Stimulated activated memory B cell treated with anti-CD40 and anti-IgM and Interleukin-4, amounts not matched to agents 10 μg/mL and 1 μg/mL and 100 μg/mL, for 72 hours (primary cell): Measurements from ENCODE around the gene KRT16.
"Not testable (repeated sequence)": the region's sequence is repeated elsewhere in the genome, so short reads cannot be mapped to it uniquely, and the experiment has no call there.

Experiments used
- ATAC-seq: fragments of 150-1000 bp; cut with Tn5 transposase; 2 replicates; pipeline ENCODE4 v1.10.0; 2021
- H3K27ac Mint-ChIP-seq: one replicate; pipeline ENCODE4 v1.8.0; 2022; ENCODE audit warnings: mild to moderate bottlenecking, mixed read lengths
- H3K27me3 Mint-ChIP-seq: one replicate; pipeline ENCODE4 v1.8.0; 2022; ENCODE audit warnings: mixed read lengths
- H3K36me3 Mint-ChIP-seq: one replicate; pipeline ENCODE4 v1.8.0; 2022; ENCODE audit warnings: mixed read lengths
- H3K4me1 Mint-ChIP-seq: one replicate; pipeline ENCODE4 v1.8.0; 2022; ENCODE audit warnings: mixed read lengths
- H3K4me3 Mint-ChIP-seq: one replicate; pipeline ENCODE4 v1.8.0; 2022; ENCODE audit warnings: mild to moderate bottlenecking, moderate library complexity, mixed read lengths
- H3K9me3 Mint-ChIP-seq: one replicate; pipeline ENCODE4 v1.8.0; 2022; ENCODE audit warnings: mixed read lengths

KRT16 gene

DNA sequence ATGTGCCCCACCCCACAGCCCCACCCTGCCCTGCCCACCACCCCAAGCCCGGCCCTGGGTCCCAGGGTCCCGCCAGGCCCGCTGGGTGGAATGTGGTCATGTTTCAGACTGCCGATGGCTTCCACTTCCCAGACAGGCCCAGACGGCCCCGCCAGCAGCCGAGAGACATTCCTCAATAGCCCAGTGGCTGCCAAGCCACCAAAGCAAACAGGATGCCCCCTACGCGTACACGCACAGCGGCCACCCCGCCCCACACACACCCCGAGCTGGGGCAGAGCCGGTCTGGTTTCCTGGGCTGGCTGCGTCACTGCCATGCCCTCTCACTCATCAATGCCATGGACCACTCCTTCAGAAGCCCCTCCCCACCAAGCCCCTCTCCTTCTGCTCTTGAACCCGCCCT is 13.0 kb upstream of the KRT16 start:
- Mint-ChIP-seq H3K4me1 (no peaks in the 10 kb centered on the region), H3K36me3 (no peaks in the 10 kb centered on the region), H3K27me3 (peaks cover 65% of the 10 kb centered on the region), H3K4me3 (no peak overlapping the region), H3K9me3 (no peaks in the 10 kb centered on the region), H3K27ac (no peak overlapping the region)
- ATAC-seq, result no peak

DNA sequence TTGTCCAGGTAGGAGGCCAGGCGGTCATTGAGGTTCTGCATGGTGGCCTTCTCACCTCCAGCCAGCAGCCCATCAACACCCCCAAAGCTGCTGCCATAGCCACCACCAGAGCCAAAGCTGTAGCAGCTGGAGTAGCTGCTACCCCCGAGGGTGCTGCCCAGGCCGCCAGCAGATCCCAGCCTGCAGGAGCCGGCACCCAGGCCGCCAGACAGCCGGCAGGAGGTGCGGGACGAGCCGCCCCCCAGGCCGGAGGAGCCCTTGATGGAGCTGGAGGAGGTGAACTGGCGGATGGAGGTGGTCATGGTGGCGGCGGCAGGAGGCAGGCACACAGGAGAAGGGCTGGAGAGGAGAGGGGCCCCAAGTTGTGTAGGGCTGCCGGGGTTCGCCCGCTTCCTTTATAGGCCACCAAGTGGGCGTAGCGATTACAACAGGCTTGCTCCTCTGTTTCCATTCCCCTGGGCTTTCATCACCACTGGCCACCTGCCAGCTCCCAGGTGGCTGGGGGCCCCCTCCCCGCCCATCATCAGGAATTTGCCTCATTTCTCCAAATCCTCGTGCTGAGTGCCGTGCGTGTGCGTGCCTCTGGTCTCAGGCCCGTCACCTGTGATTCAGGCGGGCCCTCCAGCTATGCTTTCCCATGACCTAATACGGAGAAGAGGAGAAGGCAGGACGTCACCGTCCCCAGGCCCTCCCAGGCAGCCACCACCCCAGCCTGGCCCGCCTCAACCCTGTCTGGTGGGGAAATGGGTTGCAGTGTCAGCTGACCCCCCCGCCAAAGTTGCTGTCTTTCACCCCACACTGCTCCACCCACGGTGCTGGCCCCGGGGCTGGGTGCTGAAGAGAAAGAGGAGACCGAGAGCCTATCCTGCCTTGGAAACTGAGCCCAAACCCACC is 11.9 kb upstream of the KRT16 start, which contains the start of gene KRT17:
Gene KRT17, minus strand, starts transcription at position 368 of the 894 bp plus-strand sequence. Its CDS starts 66 bp downstream, at position 302.
- H3K9me3 Mint-ChIP-seq, result no peaks in the 10 kb centered on the region
- no peaks in the 10 kb centered on the region for H3K36me3 Mint-ChIP-seq
- ATAC-seq, result no peak
- H3K4me1 Mint-ChIP-seq, result no peaks in the 10 kb centered on the region
- no peak within 1 kb of the TSS for H3K27ac Mint-ChIP-seq
- H3K4me3 Mint-ChIP-seq, result no peak within 1 kb of the TSS
- H3K27me3 Mint-ChIP-seq, result peaks cover 76% of the 10 kb centered on the region

DNA sequence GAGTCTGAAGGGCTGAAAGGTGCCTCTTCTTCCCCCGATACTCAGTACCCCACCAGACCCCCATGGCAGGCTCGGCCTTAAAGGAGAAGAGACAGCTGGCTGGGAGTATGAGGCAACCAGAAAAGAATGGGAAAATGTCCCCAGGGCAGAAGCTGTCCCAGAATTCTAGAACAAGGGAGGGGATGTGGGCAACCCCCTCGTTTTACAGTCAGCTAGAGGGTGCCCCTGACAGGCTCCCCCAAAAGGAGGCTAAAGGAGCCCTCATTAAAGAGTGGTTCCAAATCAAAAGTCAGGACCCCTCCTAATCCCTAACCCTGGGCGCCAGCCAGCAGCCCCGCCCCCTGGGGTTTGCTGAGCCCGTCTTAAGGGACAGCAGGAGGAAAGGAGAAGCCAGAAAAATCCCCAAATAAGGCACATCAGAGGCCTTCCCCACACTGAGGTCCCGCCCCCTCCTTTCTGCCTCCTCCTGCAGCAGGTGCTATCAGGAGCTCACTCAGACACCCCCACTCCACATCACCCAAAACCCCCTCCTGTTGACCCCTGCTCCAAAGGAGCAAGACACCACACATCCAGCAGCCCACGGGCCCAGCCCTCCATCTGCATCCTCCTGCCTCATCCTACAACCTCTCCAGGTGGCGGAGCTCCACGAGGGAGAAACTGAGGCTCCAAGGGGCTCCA is 10.8 kb upstream of the KRT16 start:
- not testable (repeated sequence) for ATAC-seq, H3K36me3 Mint-ChIP-seq

DNA sequence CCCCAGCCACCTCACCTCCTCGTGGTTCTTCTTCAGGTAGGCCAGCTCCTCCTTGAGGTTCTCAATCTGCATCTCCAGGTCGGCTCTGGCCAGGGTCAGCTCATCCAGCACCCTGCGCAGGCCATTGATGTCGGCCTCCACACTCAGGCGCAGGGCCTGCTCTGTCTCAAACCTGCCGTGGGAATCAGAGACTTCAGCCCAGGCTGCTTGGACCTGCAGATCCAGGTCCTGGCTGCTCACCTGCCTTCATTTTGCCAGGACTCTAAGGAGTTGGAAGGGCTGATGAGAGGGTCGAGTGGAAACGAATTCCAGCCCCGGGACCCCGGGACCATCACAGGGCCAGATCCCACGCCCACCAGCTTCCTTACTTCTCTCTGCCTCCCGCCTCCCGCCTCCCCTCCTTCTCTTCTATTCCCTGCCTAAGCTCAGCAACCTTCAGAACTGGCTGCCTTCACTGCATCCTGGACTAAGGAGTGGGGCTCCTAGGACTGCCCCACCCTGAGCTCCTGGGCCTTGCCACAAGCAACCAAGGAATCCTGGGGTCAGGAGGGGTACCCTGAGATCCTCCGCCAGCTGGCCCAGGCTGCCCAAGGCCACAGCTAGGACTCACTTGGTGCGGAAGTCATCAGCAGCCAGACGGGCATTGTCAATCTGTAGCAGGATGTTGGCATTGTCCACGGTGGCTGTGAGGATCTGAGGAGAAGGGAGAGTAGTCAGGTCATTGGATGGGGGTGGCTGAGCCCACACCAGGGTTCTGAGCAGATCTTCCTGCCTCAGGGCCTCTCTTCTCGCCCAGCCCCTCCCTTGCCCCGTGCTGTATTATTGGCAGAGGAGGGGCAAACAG is 10.0 kb upstream of the KRT16 start:
- not testable (repeated sequence) for H3K4me1 Mint-ChIP-seq, H3K36me3 Mint-ChIP-seq, H3K4me3 Mint-ChIP-seq, H3K27ac Mint-ChIP-seq, ATAC-seq, H3K9me3 Mint-ChIP-seq
- peaks cover 87% of the 10 kb centered on the region for H3K27me3 Mint-ChIP-seq

More for the DNA sequence above, 10.8 kb upstream of the KRT16 start:
- not testable (repeated sequence) for H3K4me1 Mint-ChIP-seq, H3K9me3 Mint-ChIP-seq, H3K4me3 Mint-ChIP-seq, H3K27ac Mint-ChIP-seq
- H3K27me3 Mint-ChIP-seq, result peaks cover 83% of the 10 kb centered on the region

DNA sequence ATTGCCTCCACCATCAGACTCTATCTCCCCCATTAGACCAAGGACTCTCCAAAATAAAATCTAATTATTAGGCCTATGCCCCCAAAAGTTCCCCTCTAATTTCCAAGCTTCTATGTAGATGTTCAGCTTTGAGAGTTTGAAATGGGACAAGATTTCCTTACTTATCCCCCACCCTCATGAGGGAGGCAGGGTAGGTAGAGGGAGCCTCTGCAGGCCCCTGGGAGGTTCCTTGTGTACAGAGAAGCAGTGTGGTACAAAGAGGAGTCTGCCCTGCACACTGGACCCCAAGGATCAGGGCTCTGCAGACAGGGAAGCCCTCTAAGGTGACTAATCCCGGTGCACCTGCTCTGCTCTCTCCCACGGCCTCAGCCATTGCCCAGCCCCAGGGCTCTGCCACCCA is 9.3 kb upstream of the KRT16 start:
- H3K4me1 Mint-ChIP-seq, result no peaks in the 10 kb centered on the region
- peaks cover 87% of the 10 kb centered on the region for H3K27me3 Mint-ChIP-seq
- H3K4me3 Mint-ChIP-seq, result no peak overlapping the region
- H3K9me3 Mint-ChIP-seq, result no peaks in the 10 kb centered on the region
- no peak for ATAC-seq
- H3K36me3 Mint-ChIP-seq, result no peaks in the 10 kb centered on the region
- no peak overlapping the region for H3K27ac Mint-ChIP-seq

DNA sequence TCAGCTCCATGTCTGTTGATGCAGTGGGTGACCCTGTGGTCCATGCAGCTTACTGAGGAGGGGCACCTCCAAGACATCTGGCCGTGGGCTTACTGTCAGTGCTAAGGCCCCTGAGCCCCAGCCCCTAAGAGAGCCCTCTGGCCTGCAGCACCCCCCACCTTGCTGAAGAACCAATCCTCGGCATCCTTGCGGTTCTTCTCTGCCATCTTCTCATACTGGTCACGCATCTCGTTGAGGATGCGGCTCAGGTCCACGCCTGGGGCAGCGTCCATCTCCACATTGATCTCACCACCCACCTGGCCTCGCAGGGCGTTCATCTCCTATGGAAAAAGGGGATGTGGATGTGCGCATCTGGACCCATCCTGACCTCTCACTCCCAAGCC is 8.9 kb upstream of the KRT16 start:
- not testable (repeated sequence) for H3K9me3 Mint-ChIP-seq, ATAC-seq, H3K4me3 Mint-ChIP-seq, H3K4me1 Mint-ChIP-seq, H3K27ac Mint-ChIP-seq, H3K36me3 Mint-ChIP-seq
- H3K27me3 Mint-ChIP-seq, result peaks cover 87% of the 10 kb centered on the region

DNA sequence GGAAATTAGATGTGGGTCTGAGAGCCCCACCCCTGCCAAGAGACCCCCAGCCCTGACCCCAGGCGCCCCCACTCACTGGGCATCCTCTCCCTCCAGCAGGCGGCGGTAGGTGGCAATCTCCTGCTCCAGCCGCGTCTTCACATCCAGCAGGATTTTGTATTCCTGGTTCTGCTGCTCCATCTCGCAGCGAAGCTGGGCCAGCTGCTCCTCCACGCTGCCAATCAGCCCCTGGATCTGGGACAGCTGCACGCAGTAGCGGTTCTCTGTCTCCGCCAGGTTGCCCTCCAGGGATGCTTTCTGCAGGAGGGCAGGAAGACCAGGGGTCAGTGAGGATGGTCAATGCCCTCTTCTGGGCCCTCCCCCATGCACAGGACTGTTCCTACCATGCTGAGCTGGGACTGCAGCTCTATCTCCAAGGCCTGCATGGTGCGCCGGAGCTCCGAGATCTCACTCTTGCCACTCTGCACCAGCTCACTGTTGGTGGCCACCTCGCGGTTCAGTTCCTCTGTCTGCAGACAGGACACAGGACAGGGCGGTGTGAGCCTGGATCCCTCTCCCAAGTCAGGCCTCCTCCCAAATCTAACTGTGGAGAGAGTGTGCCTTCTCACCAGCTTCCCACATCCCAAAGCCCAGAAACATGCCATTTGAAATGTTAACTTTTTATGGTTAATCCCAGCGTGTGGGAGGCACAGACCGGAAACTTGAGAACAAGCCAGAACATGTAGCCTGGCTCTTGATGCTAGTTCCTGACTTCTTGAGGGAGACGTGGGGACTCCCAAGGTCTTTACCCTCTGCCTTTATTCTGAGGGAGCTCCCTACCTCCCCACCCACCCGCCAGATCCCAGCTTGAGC is 8.2 kb upstream of the KRT16 start:
- Mint-ChIP-seq H3K4me3 (no peak overlapping the region), H3K27me3 (peaks cover 87% of the 10 kb centered on the region), H3K27ac (no peak overlapping the region), H3K9me3 (no peaks in the 10 kb centered on the region), H3K36me3 (no peaks in the 10 kb centered on the region), H3K4me1 (no peaks in the 10 kb centered on the region)
- no peak for ATAC-seq

DNA sequence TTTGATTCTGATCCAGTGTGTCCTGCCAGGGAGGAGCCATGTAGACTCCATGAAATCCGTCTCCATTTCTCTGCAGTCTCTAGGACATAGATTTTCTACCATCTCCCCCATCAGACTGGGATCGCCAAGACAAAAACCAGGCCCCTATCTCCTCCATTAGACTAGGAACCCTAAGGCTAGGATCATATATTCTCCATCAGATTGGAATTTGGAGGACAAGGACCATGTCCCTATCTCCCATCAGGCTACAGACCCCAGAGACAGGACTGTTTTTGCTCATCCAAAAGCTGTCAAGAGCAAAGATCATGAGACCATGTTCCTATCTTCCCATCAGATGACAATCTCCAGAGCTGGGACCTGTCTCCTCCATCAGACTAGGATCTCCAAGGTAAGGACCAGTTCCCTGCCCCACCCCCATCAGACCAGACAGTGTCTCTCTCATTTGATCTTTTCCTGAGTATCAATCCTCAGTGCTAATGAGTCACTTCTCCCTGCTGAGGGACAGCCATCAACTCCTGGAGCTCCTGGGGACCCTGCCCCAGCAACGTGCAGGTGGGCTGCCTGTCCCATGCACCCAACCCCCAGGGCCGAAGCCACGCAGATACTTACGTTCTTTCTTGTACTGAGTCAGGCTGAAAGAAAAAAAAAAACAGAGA is 7.5 kb upstream of the KRT16 start:
- not testable (repeated sequence) for H3K9me3 Mint-ChIP-seq, H3K4me3 Mint-ChIP-seq, H3K4me1 Mint-ChIP-seq, H3K27ac Mint-ChIP-seq, H3K36me3 Mint-ChIP-seq, ATAC-seq
- peaks cover 88% of the 10 kb centered on the region for H3K27me3 Mint-ChIP-seq

DNA sequence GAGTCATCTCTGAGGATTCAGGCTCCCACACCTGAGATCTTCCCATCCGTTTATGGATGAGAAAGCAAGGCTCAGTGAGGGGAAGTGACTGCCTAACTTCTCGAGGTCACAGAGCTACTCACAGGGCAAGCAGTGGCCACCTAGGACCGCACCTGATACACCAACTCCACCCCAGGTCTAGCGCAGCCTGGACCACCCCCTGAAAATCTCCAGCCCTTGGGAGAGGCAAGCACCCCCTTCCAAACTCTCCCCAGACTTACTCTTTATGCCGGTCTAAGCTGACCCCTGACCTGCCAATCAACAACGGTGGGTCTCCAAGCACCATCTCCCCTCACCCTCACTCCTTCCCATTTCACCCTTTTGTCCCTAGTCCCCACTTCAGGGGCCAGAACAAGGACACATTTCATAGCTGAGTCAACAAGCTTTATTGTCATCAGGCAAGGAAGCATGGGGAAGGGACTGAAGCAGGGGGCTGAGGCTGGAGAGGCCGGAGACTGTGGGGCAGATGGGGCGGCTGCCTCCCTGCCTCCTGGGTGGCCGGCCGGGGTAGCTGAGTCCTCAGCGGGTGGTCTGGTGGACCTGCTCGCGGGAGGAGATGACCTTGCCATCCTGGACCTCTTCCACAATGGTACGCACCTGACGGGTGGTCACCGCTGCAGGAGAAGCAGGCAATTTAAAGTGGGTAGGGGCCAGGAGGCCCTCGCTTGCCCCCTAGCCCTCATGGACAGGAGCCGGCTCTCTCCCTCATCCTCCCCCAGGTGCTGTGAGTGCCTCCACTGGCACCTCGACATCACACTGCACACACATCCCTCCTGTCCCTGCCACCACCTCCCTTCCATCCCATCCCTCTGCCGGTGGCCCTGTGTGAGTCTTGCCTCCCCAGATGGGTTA is 6.7 kb upstream of the KRT16 start:
- no peaks in the 10 kb centered on the region for H3K9me3 Mint-ChIP-seq
- peak; percentile 16 for ATAC-seq
- H3K4me3 Mint-ChIP-seq, result no peak overlapping the region
- H3K27me3 Mint-ChIP-seq, result peaks cover 88% of the 10 kb centered on the region
- H3K27ac Mint-ChIP-seq, result no peak overlapping the region
- no peaks in the 10 kb centered on the region for H3K36me3 Mint-ChIP-seq
- no peaks in the 10 kb centered on the region for H3K4me1 Mint-ChIP-seq

DNA sequence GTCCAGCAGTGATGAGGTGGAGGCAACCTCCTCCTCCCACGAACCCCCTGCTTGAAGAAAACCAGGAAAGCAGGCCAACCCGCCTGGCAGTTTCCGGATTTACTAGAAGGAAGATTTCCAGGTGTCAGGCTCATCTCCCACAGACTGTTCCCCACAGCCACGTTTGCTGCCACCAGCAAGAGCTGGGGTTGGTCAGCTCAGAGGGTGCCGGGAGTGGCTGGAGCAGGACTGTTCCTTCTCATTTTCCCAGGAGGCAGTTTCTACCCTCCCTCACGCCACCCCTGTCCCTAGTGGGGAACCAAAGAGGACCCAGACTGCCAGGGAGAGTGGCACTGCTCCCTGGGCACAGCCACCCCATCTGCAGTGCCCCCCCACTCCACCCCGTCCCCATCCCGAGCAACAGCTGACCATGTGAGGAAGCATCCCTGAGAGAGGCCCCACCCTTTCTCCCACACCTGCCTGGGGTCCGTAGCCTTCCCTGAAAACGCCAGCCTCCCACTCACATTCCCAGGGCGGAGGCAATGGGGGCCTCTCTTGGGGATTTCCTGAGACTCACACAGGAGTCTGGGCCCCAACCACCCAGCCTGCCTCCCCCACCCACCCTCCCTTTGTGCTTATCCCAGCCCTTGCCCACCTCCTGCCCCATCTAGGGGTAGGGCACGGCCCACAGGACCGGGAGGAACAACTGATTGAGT is 5.9 kb upstream of the KRT16 start:
- Mint-ChIP-seq H3K36me3 (no peaks in the 10 kb centered on the region), H3K27ac (no peak overlapping the region), H3K4me3 (no peak overlapping the region), H3K9me3 (no peaks in the 10 kb centered on the region), H3K4me1 (no peaks in the 10 kb centered on the region), H3K27me3 (peaks cover 90% of the 10 kb centered on the region)
- no peak for ATAC-seq

DNA sequence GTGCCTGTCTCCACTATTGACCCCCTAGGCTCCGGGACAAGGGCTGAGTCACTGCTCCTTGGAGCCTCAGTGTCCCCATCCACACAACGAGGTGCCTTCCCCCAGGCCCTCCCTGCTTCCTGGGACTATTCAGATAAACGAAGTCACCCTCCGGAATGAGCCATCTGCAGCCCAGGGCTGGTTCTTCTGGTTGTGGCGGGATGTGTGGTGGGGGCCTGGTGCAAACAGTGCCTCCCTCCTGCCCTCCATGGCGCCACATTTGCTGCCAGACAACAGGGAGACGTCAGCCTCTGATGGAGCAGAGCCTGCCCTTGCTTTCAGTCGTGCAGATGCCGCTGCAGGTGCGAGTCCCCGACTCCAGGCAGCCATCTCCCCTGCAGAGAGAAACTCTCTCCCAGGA is 5.1 kb upstream of the KRT16 start:
- Mint-ChIP-seq H3K4me3 (no peak overlapping the region), H3K27ac (no peak overlapping the region)
- no peak for ATAC-seq

DNA sequence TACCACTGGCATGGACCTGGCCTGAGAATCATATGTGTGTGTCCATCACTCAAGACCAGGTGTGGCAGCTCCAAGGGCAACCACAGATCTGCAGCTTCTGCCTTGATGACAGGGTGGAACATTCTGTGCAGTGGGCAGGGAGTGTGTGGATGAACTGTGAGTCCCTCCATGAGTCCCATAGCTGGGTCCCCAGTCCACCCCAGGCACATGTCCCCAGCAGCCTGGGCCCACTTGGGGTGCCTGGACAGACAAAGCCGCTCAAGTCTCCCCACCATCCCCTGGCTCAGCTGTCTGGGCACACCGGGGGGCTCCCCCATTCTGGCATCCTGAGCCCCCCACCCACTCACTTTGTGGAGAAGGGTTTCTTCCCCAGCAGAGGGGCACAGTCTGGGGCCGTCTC is 4.6 kb upstream of the KRT16 start:
- ATAC-seq, result peak; percentile 34
- no peaks in the 10 kb centered on the region for H3K9me3 Mint-ChIP-seq
- H3K36me3 Mint-ChIP-seq, result no peaks in the 10 kb centered on the region
- peaks cover 82% of the 10 kb centered on the region for H3K27me3 Mint-ChIP-seq
- no peaks in the 10 kb centered on the region for H3K4me1 Mint-ChIP-seq
- H3K4me3 Mint-ChIP-seq, result no peak overlapping the region
- H3K27ac Mint-ChIP-seq, result no peak overlapping the region

More for the DNA sequence above, 5.1 kb upstream of the KRT16 start:
- Mint-ChIP-seq H3K36me3 (no peaks in the 10 kb centered on the region), H3K27me3 (peaks cover 88% of the 10 kb centered on the region), H3K9me3 (no peaks in the 10 kb centered on the region), H3K4me1 (no peaks in the 10 kb centered on the region)

DNA sequence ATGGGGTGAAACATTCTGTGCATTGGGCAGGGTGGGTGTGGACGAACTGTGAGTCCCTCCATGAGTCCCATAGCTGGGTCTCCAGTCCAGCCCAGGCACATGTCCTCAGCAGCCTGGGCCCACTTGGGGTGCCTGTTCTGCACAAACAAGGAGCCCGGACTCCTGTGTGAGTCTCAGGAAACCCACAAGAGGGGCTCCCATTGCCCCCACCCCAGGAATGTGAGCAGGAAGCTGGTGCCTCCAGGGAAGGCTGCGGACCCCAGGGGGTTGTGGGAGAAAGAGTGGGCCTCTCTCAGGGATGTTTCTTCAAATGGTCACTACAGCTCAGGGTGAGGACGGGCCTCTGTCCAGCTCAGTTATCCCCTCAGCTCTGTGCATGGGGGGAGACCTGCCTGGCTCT is 3.9 kb upstream of the KRT16 start:
- not testable (repeated sequence) for H3K36me3 Mint-ChIP-seq, H3K4me3 Mint-ChIP-seq, H3K9me3 Mint-ChIP-seq, ATAC-seq, H3K27ac Mint-ChIP-seq, H3K4me1 Mint-ChIP-seq
- peaks cover 76% of the 10 kb centered on the region for H3K27me3 Mint-ChIP-seq
